Rectal smooth muscle tissue (tissue), 1 donor: ENCODE results near the gene AEBP2.

Experiments used
- H3K27ac ChIP-seq: one replicate; pipeline ENCODE4 v1.7.0; 2013; ENCODE audit warnings: low read depth, low read length, inconsistent platforms
- H3K27me3 ChIP-seq: one replicate; pipeline ENCODE4 v1.7.0; 2013; ENCODE audit warnings: low read length; ENCODE audit not compliant: control insufficient read depth, insufficient read depth
- H3K36me3 ChIP-seq: one replicate; pipeline ENCODE4 v1.7.0; 2013; ENCODE audit warnings: low read length; ENCODE audit not compliant: control insufficient read depth, insufficient read depth
- H3K4me1 ChIP-seq: one replicate; pipeline ENCODE4 v1.7.0; 2013; ENCODE audit warnings: low read length; ENCODE audit not compliant: control insufficient read depth, insufficient read depth
- H3K4me3 ChIP-seq: one replicate; pipeline ENCODE4 v1.7.0; 2013; ENCODE audit warnings: low read length
- H3K9ac ChIP-seq: one replicate; pipeline ENCODE4 v1.7.0; 2013; ENCODE audit warnings: low read length

AEBP2 gene

GRCh38 chr12:19498099-19498498 lies 58.8 kb downstream of the AEBP2 start:
- Histone ChIP-seq H3K36me3 (no peaks in the 10 kb centered on the region), H3K4me1 (no peaks in the 10 kb centered on the region), H3K27ac (no peak overlapping the region), H3K27me3 (no peaks in the 10 kb centered on the region), H3K4me3 (no peak overlapping the region), H3K9ac (no peak overlapping the region)

GRCh38 chr12:19499030-19499429 lies 59.7 kb downstream of the AEBP2 start:
- H3K4me1 ChIP-seq: no peaks in the 10 kb centered on the region
- no peak overlapping the region for H3K27ac ChIP-seq
- H3K36me3 ChIP-seq: no peaks in the 10 kb centered on the region
- no peak overlapping the region for H3K4me3 ChIP-seq
- no peaks in the 10 kb centered on the region for H3K27me3 ChIP-seq
- H3K9ac ChIP-seq: no peak overlapping the region

GRCh38 chr12:19506497-19506896 lies 67.2 kb downstream of the AEBP2 start:
- Histone ChIP-seq H3K36me3 (no peaks in the 10 kb centered on the region), H3K4me3 (no peak overlapping the region), H3K27ac (no peak overlapping the region), H3K9ac (no peak overlapping the region), H3K27me3 (no peaks in the 10 kb centered on the region), H3K4me1 (no peaks in the 10 kb centered on the region)

GRCh38 chr12:19507823-19508222 lies 68.5 kb downstream of the AEBP2 start:
- Histone ChIP-seq H3K27ac (no peak overlapping the region), H3K9ac (no peak overlapping the region), H3K4me1 (no peaks in the 10 kb centered on the region), H3K36me3 (no peaks in the 10 kb centered on the region), H3K27me3 (no peaks in the 10 kb centered on the region), H3K4me3 (no peak overlapping the region)

- Histone ChIP-seq H3K4me3 (no peak overlapping the region), H3K9ac (no peak overlapping the region), H3K27ac (no peak overlapping the region), H3K27me3 (no peaks in the 10 kb centered on the region), H3K36me3 (no peaks in the 10 kb centered on the region), H3K4me1 (no peaks in the 10 kb centered on the region)
These were observed 71.2 kb downstream of the AEBP2 start for GRCh38 chr12:19510461-19510860.

- Histone ChIP-seq H3K4me1 (no peaks in the 10 kb centered on the region), H3K9ac (no peak overlapping the region), H3K27ac (no peak overlapping the region), H3K36me3 (no peaks in the 10 kb centered on the region), H3K4me3 (no peak overlapping the region), H3K27me3 (no peaks in the 10 kb centered on the region)
These were observed 75.9 kb downstream of the AEBP2 start for GRCh38 chr12:19515179-19515578.

- no peak overlapping the region for H3K4me3 ChIP-seq
- no peak overlapping the region for H3K9ac ChIP-seq
- H3K4me1 ChIP-seq: no peaks in the 10 kb centered on the region
- H3K27me3 ChIP-seq: no peaks in the 10 kb centered on the region
- peaks cover under 1% of the 10 kb centered on the region for H3K36me3 ChIP-seq
- H3K27ac ChIP-seq: no peak overlapping the region
These were observed 78.3 kb downstream of the AEBP2 start for GRCh38 chr12:19517583-19517982.

GRCh38 chr12:19518209-19518608 lies 78.9 kb downstream of the AEBP2 start:
- no peaks in the 10 kb centered on the region for H3K27me3 ChIP-seq

GRCh38 chr12:19520646-19521415 lies 81.5 kb downstream of the AEBP2 start:
- H3K4me1 ChIP-seq: no peaks in the 10 kb centered on the region

More at GRCh38 chr12:19518209-19518608, 78.9 kb downstream of the AEBP2 start:
- Histone ChIP-seq H3K9ac (no peak overlapping the region), H3K4me1 (no peaks in the 10 kb centered on the region), H3K4me3 (no peak overlapping the region), H3K27ac (no peak overlapping the region), H3K36me3 (peaks cover 4% of the 10 kb centered on the region)

GRCh38 chr12:19525274-19525673 lies 86.0 kb downstream of the AEBP2 start:
- H3K27me3 ChIP-seq: no peaks in the 10 kb centered on the region
- H3K36me3 ChIP-seq: peaks cover 4% of the 10 kb centered on the region
- H3K27ac ChIP-seq: no peak overlapping the region
- H3K4me3 ChIP-seq: no peak overlapping the region
- no peaks in the 10 kb centered on the region for H3K4me1 ChIP-seq
- no peak overlapping the region for H3K9ac ChIP-seq

More at GRCh38 chr12:19520646-19521415, 81.5 kb downstream of the AEBP2 start:
- Histone ChIP-seq H3K4me3 (no peak overlapping the region), H3K9ac (no peak overlapping the region), H3K27ac (no peak overlapping the region), H3K36me3 (peaks cover 4% of the 10 kb centered on the region), H3K27me3 (no peaks in the 10 kb centered on the region)

GRCh38 chr12:19527866-19528265 lies 88.6 kb downstream of the AEBP2 start:
- H3K4me1 ChIP-seq: no peaks in the 10 kb centered on the region
- H3K4me3 ChIP-seq: no peak overlapping the region
- no peaks in the 10 kb centered on the region for H3K27me3 ChIP-seq
- no peak overlapping the region for H3K27ac ChIP-seq
- peaks cover 1% of the 10 kb centered on the region for H3K36me3 ChIP-seq
- no peak overlapping the region for H3K9ac ChIP-seq

- Histone ChIP-seq H3K27me3 (no peaks in the 10 kb centered on the region), H3K27ac (no peak overlapping the region), H3K36me3 (no peaks in the 10 kb centered on the region), H3K4me1 (no peaks in the 10 kb centered on the region), H3K9ac (no peak overlapping the region), H3K4me3 (no peak overlapping the region)
These were observed 89.5 kb downstream of the AEBP2 start for GRCh38 chr12:19528750-19529149.

- Histone ChIP-seq H3K4me1 (no peaks in the 10 kb centered on the region), H3K36me3 (no peaks in the 10 kb centered on the region), H3K4me3 (no peak overlapping the region), H3K9ac (no peak overlapping the region), H3K27ac (no peak overlapping the region), H3K27me3 (no peaks in the 10 kb centered on the region)
These were observed 90.8 kb downstream of the AEBP2 start for GRCh38 chr12:19529951-19530636.
